WTC11 (cell line): ENCODE results near the gene CTNND2. TPM values are rescaled to one million over a fixed set of nuclear protein-coding genes. Genes with fewer than 3 reads are reported as not detected.

Experiments used
- ATAC-seq: fragments of 200-7000 bp; cut with Tn5 transposase; 2 replicates; pipeline ENCODE4 v1.10.0; 2021; ENCODE audit warnings: mild to moderate bottlenecking, moderate library complexity
- CTCF ChIA-PET: fragments of 300-600 bp; sonication (Branson Sonifier 250); formaldehyde crosslinking; loops from one replicate; lab custom pipeline; 2021; ENCODE audit warnings: antibody characterized with exemption; lab: Charles Lee
- POLR2A ChIA-PET: fragments of 350-600 bp; sonication (Branson Sonifier 250); formaldehyde crosslinking; loops from one replicate; lab custom pipeline; 2021; ENCODE audit warnings: antibody characterized with exemption; lab: Charles Lee
- DNase-seq: peaks from one replicate; pipeline ENCODE4 v3.0.0; 2021; ENCODE audit warnings: low spot score
- H3K27ac Mint-ChIP-seq: 2 replicates; pipeline ENCODE4 v1.8.0; 2021; ENCODE audit warnings: mixed read lengths
- H3K27me3 Mint-ChIP-seq: 2 replicates; pipeline ENCODE4 v1.8.0; 2021; ENCODE audit warnings: low read depth, mild to moderate bottlenecking, moderate library complexity, mixed read lengths
- H3K36me3 Mint-ChIP-seq: 2 replicates; pipeline ENCODE4 v1.8.0; 2021; ENCODE audit warnings: mixed read lengths
- H3K4me1 Mint-ChIP-seq: 2 replicates; pipeline ENCODE4 v1.8.0; 2022; ENCODE audit warnings: mixed read lengths
- H3K4me3 Mint-ChIP-seq: 2 replicates; pipeline ENCODE4 v1.8.0; 2021; ENCODE audit warnings: mild to moderate bottlenecking, moderate library complexity, mixed read lengths
- H3K9me3 Mint-ChIP-seq: 2 replicates; pipeline ENCODE4 v1.8.0; 2021; ENCODE audit warnings: mixed read lengths
- CREB1 ChIP-seq: sonication (generic); formaldehyde crosslinking; IDR thresholded peaks from 2 replicates; pipeline ENCODE4 v1.8.0; 2023; ENCODE audit warnings: mild to moderate bottlenecking, missing genetic modification reagents
- EMX1 ChIP-seq: fragments of 250-450 bp; sonication (Bioruptor Pico); IDR thresholded peaks from 2 replicates; pipeline ENCODE4 v1.8.0; 2021; ENCODE audit warnings: mild to moderate bottlenecking
- FOXP1 ChIP-seq: sonication (generic); formaldehyde crosslinking; IDR thresholded peaks from 2 replicates; pipeline ENCODE4 v1.8.0; 2022; ENCODE audit warnings: missing genetic modification reagents, mild to moderate bottlenecking, moderate library complexity, borderline replicate concordance
- GTF2I ChIP-seq: fragments of 250-450 bp; sonication (Bioruptor Pico); conservative IDR thresholded peaks from 2 replicates; pipeline ENCODE4 v1.4.0; 2021; ENCODE audit warnings: mild to moderate bottlenecking
- JAZF1 ChIP-seq: fragments of 250-450 bp; sonication (Bioruptor Pico); IDR thresholded peaks from 2 replicates; pipeline ENCODE4 v1.9.0; 2021; ENCODE audit warnings: moderate library complexity, mild to moderate bottlenecking, inconsistent platforms
- MXD4 ChIP-seq: fragments of 250-450 bp; sonication (Bioruptor Pico); IDR thresholded peaks from 2 replicates; pipeline ENCODE4 v1.8.0; 2021; ENCODE audit warnings: mild to moderate bottlenecking, moderate library complexity, borderline replicate concordance
- NFATC4 ChIP-seq: fragments of 250-450 bp; sonication (Bioruptor Pico); IDR thresholded peaks from 2 replicates; pipeline ENCODE4 v1.9.0; 2021; ENCODE audit warnings: mild to moderate bottlenecking
- RELA ChIP-seq: sonication (generic); formaldehyde crosslinking; IDR thresholded peaks from 2 replicates; pipeline ENCODE4 v1.8.1; 2022; ENCODE audit warnings: missing genetic modification reagents, mild to moderate bottlenecking, borderline replicate concordance
- SOX15 ChIP-seq: fragments of 250-450 bp; sonication (Bioruptor Pico); IDR thresholded peaks from 2 replicates; pipeline ENCODE4 v1.9.0; 2021; ENCODE audit warnings: mild to moderate bottlenecking
- TEAD4 ChIP-seq: sonication (generic); formaldehyde crosslinking; IDR thresholded peaks from 2 replicates; pipeline ENCODE4 v1.8.0; 2022; ENCODE audit warnings: mild to moderate bottlenecking, missing genetic modification reagents
- total RNA-seq: library from RNA; stranded (reverse); gene quantifications from 3 replicates; pipeline ENCODE4 v1.2.3, GENCODE V29; 2021
- TF ChIP-seq, protein P1 (sequence below): sonication (generic); formaldehyde crosslinking; IDR thresholded peaks from 2 replicates; pipeline ENCODE4 v1.8.1; 2022; ENCODE audit warnings: mild to moderate bottlenecking, moderate library complexity, missing genetic modification reagents
- TF ChIP-seq, protein P2 (sequence below): sonication (generic); formaldehyde crosslinking; conservative IDR thresholded peaks from 2 replicates; pipeline ENCODE4 v1.8.1; 2023; ENCODE audit warnings: mild to moderate bottlenecking, low read depth, missing genetic modification reagents, moderate library complexity
- TF ChIP-seq, protein P3 (sequence below): sonication (generic); formaldehyde crosslinking; IDR thresholded peaks from 2 replicates; pipeline ENCODE4 v1.8.0; 2023; ENCODE audit warnings: mild to moderate bottlenecking, missing genetic modification reagents
- TF ChIP-seq, protein P4 (sequence below): sonication (generic); formaldehyde crosslinking; IDR thresholded peaks from 2 replicates; pipeline ENCODE4 v1.8.1; 2022; ENCODE audit warnings: low read depth, mild to moderate bottlenecking, moderate library complexity, missing genetic modification reagents, borderline replicate concordance
- TF ChIP-seq, protein P5 (sequence below): fragments of 250-450 bp; sonication (Bioruptor Pico); IDR thresholded peaks from 2 replicates; pipeline ENCODE4 v1.9.0; 2021; ENCODE audit warnings: mild to moderate bottlenecking, borderline replicate concordance
- TF ChIP-seq, protein P6 (sequence below): sonication (generic); formaldehyde crosslinking; IDR thresholded peaks from 2 replicates; pipeline ENCODE4 v1.8.1; 2022; ENCODE audit warnings: missing genetic modification reagents, borderline replicate concordance
- TF ChIP-seq, protein P7 (sequence below): sonication (generic); formaldehyde crosslinking; IDR thresholded peaks from 2 replicates; pipeline ENCODE4 v1.8.0; 2022; ENCODE audit warnings: mild to moderate bottlenecking, missing genetic modification reagents

The CTNND2 gene
- total RNA-seq, 1 experiment from 2014 or later, result 11.9 TPM

DNA sequence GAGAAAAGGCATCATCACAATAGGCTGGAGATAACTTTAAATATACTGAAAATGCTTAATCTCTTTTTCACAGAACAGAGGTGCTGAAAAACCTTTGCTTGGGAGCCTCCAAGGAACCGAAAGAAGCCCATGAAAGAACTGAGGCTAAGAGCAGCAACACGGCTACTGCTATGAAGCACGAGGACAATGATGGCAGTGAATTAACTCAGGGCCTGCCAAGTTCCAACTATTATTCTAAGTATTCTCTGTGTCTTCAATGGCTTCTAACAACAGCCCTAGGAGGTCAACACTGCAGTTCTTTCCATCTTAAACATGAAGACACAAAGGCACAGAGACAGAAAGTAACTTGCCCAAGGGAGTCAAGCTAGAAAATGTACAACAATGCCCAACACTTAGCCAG, 850.2 kb downstream of the CTNND2 start:
- POLR2A ChIA-PET, result no interaction called here
- CTCF ChIA-PET, result no interaction called here
- H3K4me3 Mint-ChIP-seq, result no peak overlapping the region
- no peak for ATAC-seq
- no peak overlapping the region for H3K27ac Mint-ChIP-seq
- TF ChIP-seq RELA (CRISPR knock-in tag), result no peak
- TF ChIP-seq, protein P1, sequence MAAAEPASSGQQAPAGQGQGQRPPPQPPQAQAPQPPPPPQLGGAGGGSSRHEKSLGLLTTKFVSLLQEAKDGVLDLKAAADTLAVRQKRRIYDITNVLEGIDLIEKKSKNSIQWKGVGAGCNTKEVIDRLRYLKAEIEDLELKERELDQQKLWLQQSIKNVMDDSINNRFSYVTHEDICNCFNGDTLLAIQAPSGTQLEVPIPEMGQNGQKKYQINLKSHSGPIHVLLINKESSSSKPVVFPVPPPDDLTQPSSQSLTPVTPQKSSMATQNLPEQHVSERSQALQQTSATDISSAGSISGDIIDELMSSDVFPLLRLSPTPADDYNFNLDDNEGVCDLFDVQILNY, result no peak
- TF ChIP-seq, protein P2, sequence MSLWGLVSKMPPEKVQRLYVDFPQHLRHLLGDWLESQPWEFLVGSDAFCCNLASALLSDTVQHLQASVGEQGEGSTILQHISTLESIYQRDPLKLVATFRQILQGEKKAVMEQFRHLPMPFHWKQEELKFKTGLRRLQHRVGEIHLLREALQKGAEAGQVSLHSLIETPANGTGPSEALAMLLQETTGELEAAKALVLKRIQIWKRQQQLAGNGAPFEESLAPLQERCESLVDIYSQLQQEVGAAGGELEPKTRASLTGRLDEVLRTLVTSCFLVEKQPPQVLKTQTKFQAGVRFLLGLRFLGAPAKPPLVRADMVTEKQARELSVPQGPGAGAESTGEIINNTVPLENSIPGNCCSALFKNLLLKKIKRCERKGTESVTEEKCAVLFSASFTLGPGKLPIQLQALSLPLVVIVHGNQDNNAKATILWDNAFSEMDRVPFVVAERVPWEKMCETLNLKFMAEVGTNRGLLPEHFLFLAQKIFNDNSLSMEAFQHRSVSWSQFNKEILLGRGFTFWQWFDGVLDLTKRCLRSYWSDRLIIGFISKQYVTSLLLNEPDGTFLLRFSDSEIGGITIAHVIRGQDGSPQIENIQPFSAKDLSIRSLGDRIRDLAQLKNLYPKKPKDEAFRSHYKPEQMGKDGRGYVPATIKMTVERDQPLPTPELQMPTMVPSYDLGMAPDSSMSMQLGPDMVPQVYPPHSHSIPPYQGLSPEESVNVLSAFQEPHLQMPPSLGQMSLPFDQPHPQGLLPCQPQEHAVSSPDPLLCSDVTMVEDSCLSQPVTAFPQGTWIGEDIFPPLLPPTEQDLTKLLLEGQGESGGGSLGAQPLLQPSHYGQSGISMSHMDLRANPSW (CRISPR knock-in tag), result no peak
- no peak for TF ChIP-seq FOXP1 (CRISPR knock-in tag)
- TF ChIP-seq CREB1 (CRISPR knock-in tag), result no peak
- H3K36me3 Mint-ChIP-seq, result peaks cover 23% of the 10 kb centered on the region
- H3K9me3 Mint-ChIP-seq, result peaks cover 20% of the 10 kb centered on the region
- H3K4me1 Mint-ChIP-seq, result no peaks in the 10 kb centered on the region
- H3K27me3 Mint-ChIP-seq, result no peaks in the 10 kb centered on the region
- DNase-seq, result no peak

DNA sequence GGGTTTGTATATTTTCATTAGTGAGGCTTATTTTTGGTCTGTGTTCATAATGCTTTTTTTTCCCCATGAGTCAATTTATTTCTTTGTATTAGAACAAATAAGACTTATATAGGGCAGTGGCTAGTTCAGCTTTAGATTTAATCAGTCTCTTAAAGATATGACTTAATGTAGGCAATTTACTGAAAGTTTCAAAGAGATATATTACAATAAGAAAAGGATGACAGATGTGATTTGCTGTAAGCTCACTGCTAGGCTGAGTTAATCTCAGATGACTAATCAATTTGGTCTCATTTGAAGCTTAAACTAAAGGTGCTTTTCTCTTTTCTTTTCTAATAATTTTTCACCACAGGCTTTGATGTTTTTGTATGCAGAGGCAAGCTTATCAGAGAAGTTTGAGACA, 851.4 kb downstream of the CTNND2 start:
- TF ChIP-seq, protein P3, sequence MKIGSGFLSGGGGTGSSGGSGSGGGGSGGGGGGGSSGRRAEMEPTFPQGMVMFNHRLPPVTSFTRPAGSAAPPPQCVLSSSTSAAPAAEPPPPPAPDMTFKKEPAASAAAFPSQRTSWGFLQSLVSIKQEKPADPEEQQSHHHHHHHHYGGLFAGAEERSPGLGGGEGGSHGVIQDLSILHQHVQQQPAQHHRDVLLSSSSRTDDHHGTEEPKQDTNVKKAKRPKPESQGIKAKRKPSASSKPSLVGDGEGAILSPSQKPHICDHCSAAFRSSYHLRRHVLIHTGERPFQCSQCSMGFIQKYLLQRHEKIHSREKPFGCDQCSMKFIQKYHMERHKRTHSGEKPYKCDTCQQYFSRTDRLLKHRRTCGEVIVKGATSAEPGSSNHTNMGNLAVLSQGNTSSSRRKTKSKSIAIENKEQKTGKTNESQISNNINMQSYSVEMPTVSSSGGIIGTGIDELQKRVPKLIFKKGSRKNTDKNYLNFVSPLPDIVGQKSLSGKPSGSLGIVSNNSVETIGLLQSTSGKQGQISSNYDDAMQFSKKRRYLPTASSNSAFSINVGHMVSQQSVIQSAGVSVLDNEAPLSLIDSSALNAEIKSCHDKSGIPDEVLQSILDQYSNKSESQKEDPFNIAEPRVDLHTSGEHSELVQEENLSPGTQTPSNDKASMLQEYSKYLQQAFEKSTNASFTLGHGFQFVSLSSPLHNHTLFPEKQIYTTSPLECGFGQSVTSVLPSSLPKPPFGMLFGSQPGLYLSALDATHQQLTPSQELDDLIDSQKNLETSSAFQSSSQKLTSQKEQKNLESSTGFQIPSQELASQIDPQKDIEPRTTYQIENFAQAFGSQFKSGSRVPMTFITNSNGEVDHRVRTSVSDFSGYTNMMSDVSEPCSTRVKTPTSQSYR (CRISPR knock-in tag), result no peak
- TF ChIP-seq, all 79 proteins: peak for 0
- no peaks in the 10 kb centered on the region for H3K4me1 Mint-ChIP-seq
- POLR2A ChIA-PET, result no interaction called here
- peaks cover 12% of the 10 kb centered on the region for H3K36me3 Mint-ChIP-seq
- no peak overlapping the region for H3K4me3 Mint-ChIP-seq
- H3K9me3 Mint-ChIP-seq, result peaks cover 12% of the 10 kb centered on the region
- no peak overlapping the region for H3K27ac Mint-ChIP-seq
- ATAC-seq (no peak), DNase-seq (no peak)
- no peaks in the 10 kb centered on the region for H3K27me3 Mint-ChIP-seq
- CTCF ChIA-PET, result interaction anchor here (0.5 kb wide), 1 partner anchor 97 kb away, joined by 4 read pairs; no protein-coding TSS in a partner anchor

DNA sequence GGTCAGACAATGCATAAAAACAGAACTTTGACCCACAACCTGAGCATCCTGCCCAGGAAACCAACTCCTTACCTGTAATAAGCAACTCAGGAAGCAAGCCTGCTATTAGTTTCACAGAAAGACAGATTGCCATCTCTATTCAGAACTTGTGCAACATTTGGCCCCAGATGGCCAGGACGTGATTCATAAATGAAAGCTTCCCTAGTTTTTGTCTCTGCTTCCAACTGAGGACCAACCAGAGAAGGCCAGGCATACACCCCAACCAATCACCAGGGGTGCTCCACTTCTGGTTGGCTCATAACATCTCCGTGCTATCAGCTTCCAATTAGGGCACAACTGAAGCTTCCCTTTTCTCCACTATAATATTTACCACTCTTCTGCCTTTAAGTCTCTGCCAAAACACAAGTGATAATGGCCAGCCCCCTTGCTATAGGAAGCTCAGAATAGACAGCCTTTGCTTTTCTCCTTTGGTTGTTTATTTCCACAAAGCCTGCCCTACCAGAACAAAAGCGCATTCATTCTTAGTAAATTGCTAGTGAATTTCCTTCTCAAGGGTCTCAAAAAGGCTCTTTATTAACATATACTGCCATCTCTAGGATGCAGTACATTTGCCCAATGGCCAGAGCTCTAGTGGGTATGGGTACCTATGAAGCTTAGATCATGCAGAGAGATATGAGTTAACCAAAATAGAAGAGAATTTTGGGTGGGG, 853.5 kb downstream of the CTNND2 start:
- POLR2A ChIA-PET, result no interaction called here
- Mint-ChIP-seq H3K27me3 (no peaks in the 10 kb centered on the region), H3K4me3 (no peak overlapping the region), H3K36me3 (no peaks in the 10 kb centered on the region), H3K27ac (no peak overlapping the region), H3K9me3 (no peaks in the 10 kb centered on the region), H3K4me1 (no peaks in the 10 kb centered on the region)
- no peak for DNase-seq
- CTCF ChIA-PET, result interaction anchor here (1.9 kb wide), 1 partner anchor 63 kb away, joined by 9 read pairs; no protein-coding TSS in a partner anchor
- no peak for ATAC-seq
- TF ChIP-seq SOX15, result no peak
- TF ChIP-seq, protein P4, sequence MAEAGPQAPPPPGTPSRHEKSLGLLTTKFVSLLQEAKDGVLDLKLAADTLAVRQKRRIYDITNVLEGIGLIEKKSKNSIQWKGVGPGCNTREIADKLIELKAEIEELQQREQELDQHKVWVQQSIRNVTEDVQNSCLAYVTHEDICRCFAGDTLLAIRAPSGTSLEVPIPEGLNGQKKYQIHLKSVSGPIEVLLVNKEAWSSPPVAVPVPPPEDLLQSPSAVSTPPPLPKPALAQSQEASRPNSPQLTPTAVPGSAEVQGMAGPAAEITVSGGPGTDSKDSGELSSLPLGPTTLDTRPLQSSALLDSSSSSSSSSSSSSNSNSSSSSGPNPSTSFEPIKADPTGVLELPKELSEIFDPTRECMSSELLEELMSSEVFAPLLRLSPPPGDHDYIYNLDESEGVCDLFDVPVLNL (CRISPR knock-in tag), result no peak
- no peak for TF ChIP-seq EMX1 (CRISPR knock-in tag)
- TF ChIP-seq, protein P5, sequence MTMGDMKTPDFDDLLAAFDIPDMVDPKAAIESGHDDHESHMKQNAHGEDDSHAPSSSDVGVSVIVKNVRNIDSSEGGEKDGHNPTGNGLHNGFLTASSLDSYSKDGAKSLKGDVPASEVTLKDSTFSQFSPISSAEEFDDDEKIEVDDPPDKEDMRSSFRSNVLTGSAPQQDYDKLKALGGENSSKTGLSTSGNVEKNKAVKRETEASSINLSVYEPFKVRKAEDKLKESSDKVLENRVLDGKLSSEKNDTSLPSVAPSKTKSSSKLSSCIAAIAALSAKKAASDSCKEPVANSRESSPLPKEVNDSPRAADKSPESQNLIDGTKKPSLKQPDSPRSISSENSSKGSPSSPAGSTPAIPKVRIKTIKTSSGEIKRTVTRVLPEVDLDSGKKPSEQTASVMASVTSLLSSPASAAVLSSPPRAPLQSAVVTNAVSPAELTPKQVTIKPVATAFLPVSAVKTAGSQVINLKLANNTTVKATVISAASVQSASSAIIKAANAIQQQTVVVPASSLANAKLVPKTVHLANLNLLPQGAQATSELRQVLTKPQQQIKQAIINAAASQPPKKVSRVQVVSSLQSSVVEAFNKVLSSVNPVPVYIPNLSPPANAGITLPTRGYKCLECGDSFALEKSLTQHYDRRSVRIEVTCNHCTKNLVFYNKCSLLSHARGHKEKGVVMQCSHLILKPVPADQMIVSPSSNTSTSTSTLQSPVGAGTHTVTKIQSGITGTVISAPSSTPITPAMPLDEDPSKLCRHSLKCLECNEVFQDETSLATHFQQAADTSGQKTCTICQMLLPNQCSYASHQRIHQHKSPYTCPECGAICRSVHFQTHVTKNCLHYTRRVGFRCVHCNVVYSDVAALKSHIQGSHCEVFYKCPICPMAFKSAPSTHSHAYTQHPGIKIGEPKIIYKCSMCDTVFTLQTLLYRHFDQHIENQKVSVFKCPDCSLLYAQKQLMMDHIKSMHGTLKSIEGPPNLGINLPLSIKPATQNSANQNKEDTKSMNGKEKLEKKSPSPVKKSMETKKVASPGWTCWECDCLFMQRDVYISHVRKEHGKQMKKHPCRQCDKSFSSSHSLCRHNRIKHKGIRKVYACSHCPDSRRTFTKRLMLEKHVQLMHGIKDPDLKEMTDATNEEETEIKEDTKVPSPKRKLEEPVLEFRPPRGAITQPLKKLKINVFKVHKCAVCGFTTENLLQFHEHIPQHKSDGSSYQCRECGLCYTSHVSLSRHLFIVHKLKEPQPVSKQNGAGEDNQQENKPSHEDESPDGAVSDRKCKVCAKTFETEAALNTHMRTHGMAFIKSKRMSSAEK (CRISPR knock-in tag), result no peak
- no peak for TF ChIP-seq TEAD4 (CRISPR knock-in tag)
- TF ChIP-seq JAZF1 (CRISPR knock-in tag), result no peak
- TF ChIP-seq, protein P6, sequence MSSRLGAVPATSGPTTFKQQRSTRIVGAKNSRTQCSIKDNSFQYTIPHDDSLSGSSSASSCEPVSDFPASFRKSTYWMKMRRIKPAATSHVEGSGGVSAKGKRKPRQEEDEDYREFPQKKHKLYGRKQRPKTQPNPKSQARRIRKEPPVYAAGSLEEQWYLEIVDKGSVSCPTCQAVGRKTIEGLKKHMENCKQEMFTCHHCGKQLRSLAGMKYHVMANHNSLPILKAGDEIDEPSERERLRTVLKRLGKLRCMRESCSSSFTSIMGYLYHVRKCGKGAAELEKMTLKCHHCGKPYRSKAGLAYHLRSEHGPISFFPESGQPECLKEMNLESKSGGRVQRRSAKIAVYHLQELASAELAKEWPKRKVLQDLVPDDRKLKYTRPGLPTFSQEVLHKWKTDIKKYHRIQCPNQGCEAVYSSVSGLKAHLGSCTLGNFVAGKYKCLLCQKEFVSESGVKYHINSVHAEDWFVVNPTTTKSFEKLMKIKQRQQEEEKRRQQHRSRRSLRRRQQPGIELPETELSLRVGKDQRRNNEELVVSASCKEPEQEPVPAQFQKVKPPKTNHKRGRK (CRISPR knock-in tag), result no peak
- TF ChIP-seq GTF2I (CRISPR knock-in tag), result no peak
- TF ChIP-seq NFATC4, result no peak
- no peak for TF ChIP-seq MXD4 (CRISPR knock-in tag)
- TF ChIP-seq, protein P7, sequence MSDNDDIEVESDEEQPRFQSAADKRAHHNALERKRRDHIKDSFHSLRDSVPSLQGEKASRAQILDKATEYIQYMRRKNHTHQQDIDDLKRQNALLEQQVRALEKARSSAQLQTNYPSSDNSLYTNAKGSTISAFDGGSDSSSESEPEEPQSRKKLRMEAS, result no peak
